PC-9 (cell line): ENCODE measurements around the gene FBH1. TPM values are rescaled to one million over a fixed set of nuclear protein-coding genes. Genes with fewer than 3 reads are reported as not detected.
"Not testable (repeated sequence)": the region's sequence is repeated elsewhere in the genome, so short reads cannot be mapped to it uniquely, and the experiment has no call there.

Experiments
- BruUV-seq: library from RNA; stranded (reverse); fragments of 400-500 nt; replicated peaks from 2 replicates; lab custom pipeline; 2021; lab: Mats Ljungman, UMichigan
- CTCF ChIA-PET: fragments of 300-600 bp; sonication (Branson Sonifier 250); formaldehyde crosslinking; loops from one replicate; lab custom pipeline; 2022; ENCODE audit warnings: antibody characterized with exemption; lab: Charles Lee
- POLR2A ChIA-PET: fragments of 300-600 bp; sonication (Branson Sonifier 250); formaldehyde crosslinking; loops from one replicate; lab custom pipeline; 2022; ENCODE audit warnings: antibody characterized with exemption; ENCODE audit not compliant: unreplicated experiment; lab: Charles Lee
- DNase-seq, 2 experiments: peaks; one replicate each; pipeline versions ENCODE4 v3.0.0 to v3.0.0-alpha.2; 2015 to 2022; ENCODE audit warnings: mixed read lengths in 1 of 2
- H2AFZ ChIP-seq: fragments of 200-600 bp; sonication (generic); 2 replicates; pipeline ENCODE4 v1.8.1; 2017; ENCODE audit warnings: antibody characterized with exemption
- H3F3A ChIP-seq: fragments of 200-600 bp; sonication (generic); 2 replicates; pipeline ENCODE4 v1.8.1; 2017; ENCODE audit warnings: antibody characterized with exemption, mild to moderate bottlenecking, low read depth; ENCODE audit not compliant: insufficient read depth
- H3K27ac ChIP-seq: fragments of 200-600 bp; sonication (generic); 2 replicates; pipeline ENCODE4 v1.6.1; 2016; ENCODE audit warnings: mixed run types
- H3K27me3 ChIP-seq: fragments of 200-600 bp; sonication (generic); 2 replicates; pipeline ENCODE4 v1.6.1; 2016; ENCODE audit warnings: low read depth, mixed run types; ENCODE audit not compliant: insufficient read depth
- H3K36me3 ChIP-seq: fragments of 200-600 bp; sonication (generic); 2 replicates; pipeline ENCODE4 v1.6.1; 2016; ENCODE audit warnings: low read depth, mixed run types
- H3K4me1 ChIP-seq: fragments of 200-600 bp; sonication (generic); replicated peaks from 2 replicates; pipeline ENCODE4 v1.6.1; 2016; ENCODE audit warnings: mixed run types; ENCODE audit not compliant: insufficient read depth
- H3K4me2 ChIP-seq: fragments of 200-600 bp; sonication (generic); 2 replicates; pipeline ENCODE4 v1.6.1; 2017; ENCODE audit warnings: mixed run types
- H3K4me3 ChIP-seq: fragments of 200-600 bp; sonication (generic); 2 replicates; pipeline ENCODE4 v1.6.1; 2016; ENCODE audit warnings: mixed run types
- H3K79me2 ChIP-seq: fragments of 200-600 bp; sonication (generic); 2 replicates; pipeline ENCODE4 v1.6.1; 2017; ENCODE audit warnings: low read depth, mixed run types
- H3K9me2 ChIP-seq: fragments of 200-600 bp; sonication (generic); 2 replicates; pipeline ENCODE4 v1.8.1; 2017; ENCODE audit warnings: mild to moderate bottlenecking; ENCODE audit not compliant: insufficient read depth
- H3K9me3 ChIP-seq: fragments of 200-600 bp; sonication (generic); 2 replicates; pipeline ENCODE4 v1.8.1; 2016; ENCODE audit warnings: low read depth; ENCODE audit not compliant: insufficient read depth
- H4K20me1 ChIP-seq: fragments of 200-600 bp; sonication (generic); 2 replicates; pipeline ENCODE4 v1.8.1; 2017; ENCODE audit not compliant: insufficient read depth
- CTCF ChIP-seq: fragments of 200-600 bp; sonication (generic); conservative IDR thresholded peaks from 2 replicates; pipeline ENCODE4 v1.6.1; 2017; ENCODE audit warnings: mixed run types, antibody characterized with exemption, mild to moderate bottlenecking, moderate library complexity
- EZH2 ChIP-seq: fragments of 200-600 bp; sonication (generic); IDR thresholded peaks from 2 replicates; pipeline ENCODE4 v1.8.0; 2017; ENCODE audit warnings: antibody characterized with exemption, low read depth
- intact Hi-C: fragments of 100-400 bp; cut with micrococcal nuclease; formaldehyde crosslinking; loops from one replicate; pipeline ENCODE4 v1.10.0; 2022; ENCODE audit not compliant: unreplicated experiment
- total RNA-seq: library from RNA; stranded (reverse); gene quantifications from 2 replicates; pipeline ENCODE4 v1.2.3, GENCODE V29; 2021

FBH1 gene
- total RNA-seq, 1 experiment from 2014 or later, result 68.0 TPM

- Histone ChIP-seq H3F3A (peaks cover 6% of the 10 kb centered on the region; the same call in 1 of the 2 replicates), H3K79me2 (no peaks in the 10 kb centered on the region), H4K20me1 (no peaks in the 10 kb centered on the region), H3K27ac (peak overlapping the region; percentile 78), H3K36me3 (no peaks in the 10 kb centered on the region), H3K4me3 (no peak overlapping the region), H2AFZ (no peak overlapping the region), H3K9me2 (no peaks in the 10 kb centered on the region), H3K27me3 (no peaks in the 10 kb centered on the region), H3K9me3 (no peaks in the 10 kb centered on the region), H3K4me2 (no peak overlapping the region), H3K4me1 (peaks cover 20% of the 10 kb centered on the region)
- no TSS peak for BruUV-seq
- POLR2A ChIA-PET, result interaction anchor here (1.0 kb wide), 1 partner anchor 12 kb away, joined by 3 read pairs; no protein-coding TSS in a partner anchor
- no peak for DNase-seq
- intact Hi-C loops, result loop anchor here (2.0 kb wide), 1 partner anchor 17 kb away; the partner anchor contains the start of gene IL15RA
- CTCF ChIA-PET, result no interaction called here
- no peak for TF ChIP-seq EZH2
- no peak for TF ChIP-seq CTCF
Measured at GRCh38 chr10:5959581-5960069, 69.6 kb downstream of the FBH1 start.

- TF ChIP-seq CTCF (no peak), EZH2 (no peak)
- Histone ChIP-seq H3F3A (peaks cover 6% of the 10 kb centered on the region; the same call in 1 of the 2 replicates), H3K27me3 (no peaks in the 10 kb centered on the region), H3K36me3 (no peaks in the 10 kb centered on the region), H3K9me2 (no peaks in the 10 kb centered on the region), H3K4me1 (peaks cover 20% of the 10 kb centered on the region), H2AFZ (no peak overlapping the region), H3K27ac (no peak overlapping the region), H3K9me3 (no peaks in the 10 kb centered on the region), H3K79me2 (no peaks in the 10 kb centered on the region), H4K20me1 (no peaks in the 10 kb centered on the region), H3K4me3 (no peak overlapping the region), H3K4me2 (no peak overlapping the region)
- POLR2A ChIA-PET, result no interaction called here
- no TSS peak for BruUV-seq
- intact Hi-C loops, result no loop called here
- CTCF ChIA-PET, result interaction anchor here (0.6 kb wide), 1 partner anchor 442 kb away, joined by 7 read pairs; no protein-coding TSS in a partner anchor
- no peak for DNase-seq
Measured at GRCh38 chr10:5960070-5960972, 70.3 kb downstream of the FBH1 start.

GRCh38 chr10:5960973-5961275 lies 70.9 kb downstream of the FBH1 start:
- POLR2A ChIA-PET, BruUV-seq, H2AFZ ChIP-seq, H4K20me1 ChIP-seq, H3K27ac ChIP-seq, H3K4me2 ChIP-seq, H3K27me3 ChIP-seq, H3F3A ChIP-seq, H3K9me3 ChIP-seq, H3K36me3 ChIP-seq, H3K9me2 ChIP-seq, H3K4me3 ChIP-seq, DNase-seq, H3K79me2 ChIP-seq, intact Hi-C loops: not testable (repeated sequence)
- peaks cover 20% of the 10 kb centered on the region for H3K4me1 ChIP-seq
- CTCF ChIA-PET, result interaction anchor here (0.6 kb wide), 1 partner anchor 441 kb away, joined by 7 read pairs; no protein-coding TSS in a partner anchor
